ENCODE results near the gene ARFIP2.

GRCh38 chr11:6498544-6498943 lies 17.4 kb upstream of the ARFIP2 start:
- TF ChIP-seq REST (IDR thresholded peaks at IDR 0.05; ENCODE audit: low read depth) (no peak), EP300 (IDR thresholded peaks at IDR 0.05; ENCODE audit: borderline replicate concordance) (no peak), RAD21 (IDR thresholded peaks at IDR 0.05; ENCODE audit: low read depth) (no peak), TCF12 (IDR thresholded peaks at IDR 0.05; ENCODE audit: low read depth) (no peak)
